NT2/D1 (cell line): ENCODE data around the gene MYL2.

Experiments used
- SUZ12 ChIP-seq: IDR thresholded peaks from 2 replicates; pipeline ENCODE4 v1.6.1; 2011; ENCODE audit not compliant: insufficient read length, insufficient read depth; ENCODE audit errors: extremely low read depth
- YY1 ChIP-seq: IDR thresholded peaks from 2 replicates; pipeline ENCODE4 v1.6.1; 2011; ENCODE audit not compliant: insufficient read length, insufficient read depth
- ZNF274 ChIP-seq: IDR thresholded peaks from 2 replicates; pipeline ENCODE4 v1.6.1; 2011; ENCODE audit warnings: mild to moderate bottlenecking, low read depth, low read length

GRCh38 chr12:110935588-110935987 lies 15.2 kb upstream of the MYL2 start:
- TF ChIP-seq SUZ12 (no peak), YY1 (no peak), ZNF274 (no peak)
